AG10803 (cell line): ENCODE data around the gene CCDC169.
"Not testable (repeated sequence)": the region's sequence is repeated elsewhere in the genome, so short reads cannot be mapped to it uniquely, and the experiment has no call there.

Experiments
- DNase-seq: peaks from one replicate; pipeline ENCODE4 v3.0.0; 2010; ENCODE audit warnings: low read depth
- H3K4me3 ChIP-seq: 2 replicates; pipeline ENCODE4 v1.5.1; 2011; ENCODE audit warnings: mild to moderate bottlenecking, low read length, control low read depth
- TF ChIP-seq, protein P1 (sequence below): conservative IDR thresholded peaks from 2 replicates; pipeline ENCODE4 v1.5.1; 2011; ENCODE audit warnings: mild to moderate bottlenecking, low read length, control low read depth, inconsistent platforms

Gene CCDC169

DNA sequence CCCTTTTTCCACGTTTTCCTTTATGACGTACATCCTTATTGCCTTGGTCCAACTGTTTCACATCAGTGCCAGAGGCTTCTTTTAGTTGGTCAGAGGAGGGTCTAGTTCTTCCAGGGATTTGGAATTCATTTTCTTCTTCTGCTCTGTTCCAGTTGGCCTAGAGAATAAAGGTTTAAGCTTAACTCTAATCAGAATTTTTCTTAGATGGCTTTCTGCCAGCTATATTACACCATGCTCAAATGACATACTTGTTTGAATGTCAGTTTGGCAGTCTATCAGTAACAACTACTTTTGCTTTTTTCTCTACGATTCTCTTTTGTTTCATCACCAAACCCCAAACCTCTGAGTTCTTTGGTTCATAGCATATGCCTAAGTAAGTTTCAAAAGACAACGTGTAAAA is 31.7 kb upstream of the CCDC169 start:
- H3K4me3 ChIP-seq, result no peak overlapping the region
- no peak for DNase-seq
- TF ChIP-seq, protein P1, sequence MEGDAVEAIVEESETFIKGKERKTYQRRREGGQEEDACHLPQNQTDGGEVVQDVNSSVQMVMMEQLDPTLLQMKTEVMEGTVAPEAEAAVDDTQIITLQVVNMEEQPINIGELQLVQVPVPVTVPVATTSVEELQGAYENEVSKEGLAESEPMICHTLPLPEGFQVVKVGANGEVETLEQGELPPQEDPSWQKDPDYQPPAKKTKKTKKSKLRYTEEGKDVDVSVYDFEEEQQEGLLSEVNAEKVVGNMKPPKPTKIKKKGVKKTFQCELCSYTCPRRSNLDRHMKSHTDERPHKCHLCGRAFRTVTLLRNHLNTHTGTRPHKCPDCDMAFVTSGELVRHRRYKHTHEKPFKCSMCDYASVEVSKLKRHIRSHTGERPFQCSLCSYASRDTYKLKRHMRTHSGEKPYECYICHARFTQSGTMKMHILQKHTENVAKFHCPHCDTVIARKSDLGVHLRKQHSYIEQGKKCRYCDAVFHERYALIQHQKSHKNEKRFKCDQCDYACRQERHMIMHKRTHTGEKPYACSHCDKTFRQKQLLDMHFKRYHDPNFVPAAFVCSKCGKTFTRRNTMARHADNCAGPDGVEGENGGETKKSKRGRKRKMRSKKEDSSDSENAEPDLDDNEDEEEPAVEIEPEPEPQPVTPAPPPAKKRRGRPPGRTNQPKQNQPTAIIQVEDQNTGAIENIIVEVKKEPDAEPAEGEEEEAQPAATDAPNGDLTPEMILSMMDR, result no peak

DNA sequence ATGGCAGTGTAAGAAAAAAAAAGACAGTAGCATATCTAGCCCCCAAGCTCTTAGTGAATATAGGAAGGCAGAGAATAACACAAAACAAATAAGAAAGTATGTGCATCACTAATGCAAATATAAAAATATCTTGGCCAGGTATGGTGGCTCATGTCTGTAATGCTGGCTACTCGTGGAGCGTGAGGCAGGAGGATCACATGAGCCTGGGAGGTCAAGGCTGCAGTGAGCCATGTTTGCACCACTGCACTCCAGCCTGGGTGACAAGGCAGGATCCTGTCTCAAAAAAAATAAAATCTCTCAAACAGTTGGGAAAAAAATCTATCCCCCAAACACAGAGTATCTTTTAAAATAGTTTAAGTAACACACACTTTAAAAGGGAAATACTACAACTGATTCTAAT is 31.2 kb upstream of the CCDC169 start:
- TF ChIP-seq, protein P1, result no peak
- H3K4me3 ChIP-seq, result no peak overlapping the region
- no peak for DNase-seq

DNA sequence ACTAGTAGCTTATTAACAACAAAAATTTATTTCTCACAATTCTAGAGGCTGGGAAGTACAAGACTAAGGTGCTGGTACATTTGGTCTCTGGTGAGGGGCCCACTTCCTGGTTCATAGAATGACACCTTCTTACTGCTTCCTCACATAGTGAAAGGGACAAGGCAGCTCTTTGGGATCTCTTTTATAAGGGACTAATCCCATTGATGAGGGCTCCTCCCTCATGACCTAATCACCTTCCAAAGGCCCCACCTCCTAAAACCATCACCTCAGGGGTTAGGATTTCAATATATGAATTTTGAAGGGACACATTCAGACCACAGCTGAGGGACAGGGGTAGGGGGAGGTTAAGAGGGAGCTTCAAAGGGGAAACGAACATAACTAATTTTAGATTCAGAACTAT is 28.3 kb upstream of the CCDC169 start:
- TF ChIP-seq, protein P1, result no peak
- no peak for DNase-seq
- H3K4me3 ChIP-seq, result no peak overlapping the region

DNA sequence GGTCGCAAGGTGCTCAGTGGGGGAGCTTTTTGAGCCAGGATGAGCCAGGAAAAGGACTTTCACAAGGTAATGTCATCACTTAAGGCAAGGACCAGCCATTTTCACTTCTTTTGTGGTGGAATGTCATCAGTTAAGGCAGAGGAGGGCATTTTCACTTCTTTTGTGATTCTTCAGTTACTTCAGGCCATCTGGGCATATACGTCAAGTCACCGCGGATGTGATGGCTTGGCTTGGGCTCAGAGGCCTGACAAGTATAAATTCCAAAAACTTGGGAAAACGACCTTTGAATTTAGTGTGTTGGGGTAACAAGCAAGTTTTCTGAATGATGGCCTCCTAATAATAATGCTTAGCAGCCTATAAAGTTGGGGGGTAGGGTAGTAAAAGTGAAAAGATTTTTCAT is 27.3 kb upstream of the CCDC169 start:
- not testable (repeated sequence) for H3K4me3 ChIP-seq, DNase-seq

DNA sequence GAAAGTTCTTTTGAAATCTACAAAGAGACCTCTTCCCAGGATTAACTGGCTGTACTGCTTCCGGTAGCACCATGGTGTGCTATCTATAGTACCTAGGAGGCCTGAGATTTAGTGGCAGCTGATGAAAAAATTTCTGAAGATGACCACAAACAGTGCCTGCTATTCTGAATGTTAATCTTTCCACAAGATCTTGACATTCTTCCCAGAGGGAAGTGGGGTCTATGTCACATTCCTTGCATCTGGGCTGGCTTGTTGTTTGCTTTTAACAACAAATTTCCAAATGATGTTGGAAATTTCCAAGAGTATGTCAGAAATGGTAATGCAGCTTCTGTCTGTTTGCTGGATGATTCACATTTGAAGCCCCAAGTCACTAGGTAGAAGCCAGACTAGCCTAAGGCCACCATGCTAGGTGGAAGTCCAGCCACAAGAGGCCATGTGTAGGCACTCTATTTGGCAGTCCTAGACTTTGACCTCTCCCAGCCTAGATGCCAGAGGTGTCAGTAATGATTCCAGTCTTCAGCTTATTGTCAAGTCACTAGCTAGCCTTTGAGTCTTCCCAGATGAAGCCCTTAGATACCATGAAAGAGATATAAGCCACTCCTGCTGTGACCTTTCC is 26.4 kb upstream of the CCDC169 start:
- no peak overlapping the region for H3K4me3 ChIP-seq
- peak; percentile 83 for DNase-seq
- TF ChIP-seq, protein P1, result no peak

DNA sequence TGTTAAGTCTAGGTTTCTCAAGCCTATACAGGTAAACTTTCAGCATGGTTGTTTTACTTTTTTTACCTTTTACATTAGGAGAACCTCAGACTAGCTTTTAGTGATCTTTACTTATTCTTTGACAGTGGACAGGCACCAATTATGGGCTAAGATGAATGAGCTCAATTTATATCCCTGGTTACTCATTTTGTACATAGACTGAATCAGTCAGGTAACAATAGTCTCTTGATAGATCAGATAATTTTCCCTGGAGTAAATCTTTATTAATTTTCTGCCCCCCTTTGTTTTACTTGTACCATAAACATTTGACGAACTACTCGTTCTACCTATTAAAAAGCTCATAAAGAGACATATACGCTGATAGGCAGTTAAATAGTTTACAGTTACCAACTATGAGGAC is 25.8 kb upstream of the CCDC169 start:
- DNase-seq, result no peak
- TF ChIP-seq, protein P1, result no peak
- no peak overlapping the region for H3K4me3 ChIP-seq

DNA sequence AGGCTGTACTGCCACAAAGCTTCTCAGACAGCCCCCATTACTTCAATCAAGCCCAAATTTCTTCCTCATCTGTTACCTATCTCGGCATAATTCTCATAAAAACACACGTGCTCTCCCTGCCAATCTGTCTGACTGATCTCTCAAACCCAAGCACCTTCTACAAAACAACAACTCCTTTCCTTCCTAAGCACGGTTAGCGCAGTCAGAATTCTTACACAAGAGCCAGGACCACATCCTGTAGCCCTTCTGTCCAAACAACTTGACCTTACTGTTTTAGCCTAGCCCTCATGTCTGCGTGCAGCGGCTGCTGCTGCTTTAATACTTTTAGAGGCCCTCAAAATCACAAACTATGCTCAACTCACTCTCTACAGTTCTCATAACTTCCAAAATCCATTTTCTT is 22.2 kb upstream of the CCDC169 start:
- DNase-seq, result not testable (repeated sequence)

DNA sequence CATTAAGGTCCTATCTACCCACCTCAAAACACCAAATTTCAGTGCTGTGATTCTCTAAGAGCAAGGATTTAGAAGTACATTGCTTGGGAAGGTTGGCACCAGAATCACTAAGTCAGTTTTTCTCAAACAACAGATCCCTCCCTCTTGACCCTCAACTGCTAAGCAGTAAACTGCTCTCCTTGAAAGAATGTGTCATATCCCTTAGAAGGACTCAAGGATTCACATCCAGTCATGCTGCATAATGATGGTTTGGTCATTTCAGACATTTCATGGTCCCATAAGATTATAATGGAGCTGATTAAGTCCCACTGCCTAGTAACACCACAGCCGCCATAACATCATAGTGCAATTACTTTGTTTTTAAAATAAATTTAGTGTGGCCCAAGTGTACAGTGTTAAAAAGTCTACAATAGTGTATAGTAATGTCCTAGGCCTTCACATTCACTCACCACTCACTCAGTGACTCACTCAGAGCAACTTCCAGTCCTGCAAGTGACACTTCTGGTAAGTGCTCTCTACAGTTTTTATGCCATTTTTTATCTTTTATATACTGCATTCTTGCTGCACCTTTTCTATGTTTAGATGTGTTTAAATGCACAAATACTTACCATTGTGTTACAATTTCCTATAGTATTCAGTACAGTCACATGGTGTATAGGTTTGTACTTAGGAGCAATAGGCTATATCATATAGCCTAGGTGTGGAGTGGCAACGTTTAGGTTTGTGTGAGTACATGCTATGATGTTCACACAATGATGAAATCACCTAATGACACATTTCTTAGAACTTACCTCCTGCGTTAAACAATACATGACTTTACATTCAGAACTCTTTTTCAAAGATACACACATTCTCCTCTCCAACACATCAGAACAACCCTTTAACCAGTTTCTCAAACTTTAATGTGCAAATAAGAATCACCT is 15.7 kb upstream of the CCDC169 start:
- TF ChIP-seq, protein P1, result no peak
- no peak for DNase-seq
- no peak overlapping the region for H3K4me3 ChIP-seq

More for the DNA sequence above, 22.2 kb upstream of the CCDC169 start:
- not testable (repeated sequence) for H3K4me3 ChIP-seq
